Measurements from ENCODE around the gene GCKR.
A peak's percentile ranks its signal among the peaks of the same experiment; 100 is the strongest.

The GCKR gene, protein sequence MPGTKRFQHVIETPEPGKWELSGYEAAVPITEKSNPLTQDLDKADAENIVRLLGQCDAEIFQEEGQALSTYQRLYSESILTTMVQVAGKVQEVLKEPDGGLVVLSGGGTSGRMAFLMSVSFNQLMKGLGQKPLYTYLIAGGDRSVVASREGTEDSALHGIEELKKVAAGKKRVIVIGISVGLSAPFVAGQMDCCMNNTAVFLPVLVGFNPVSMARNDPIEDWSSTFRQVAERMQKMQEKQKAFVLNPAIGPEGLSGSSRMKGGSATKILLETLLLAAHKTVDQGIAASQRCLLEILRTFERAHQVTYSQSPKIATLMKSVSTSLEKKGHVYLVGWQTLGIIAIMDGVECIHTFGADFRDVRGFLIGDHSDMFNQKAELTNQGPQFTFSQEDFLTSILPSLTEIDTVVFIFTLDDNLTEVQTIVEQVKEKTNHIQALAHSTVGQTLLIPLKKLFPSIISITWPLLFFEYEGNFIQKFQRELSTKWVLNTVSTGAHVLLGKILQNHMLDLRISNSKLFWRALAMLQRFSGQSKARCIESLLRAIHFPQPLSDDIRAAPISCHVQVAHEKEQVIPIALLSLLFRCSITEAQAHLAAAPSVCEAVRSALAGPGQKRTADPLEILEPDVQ

DNA sequence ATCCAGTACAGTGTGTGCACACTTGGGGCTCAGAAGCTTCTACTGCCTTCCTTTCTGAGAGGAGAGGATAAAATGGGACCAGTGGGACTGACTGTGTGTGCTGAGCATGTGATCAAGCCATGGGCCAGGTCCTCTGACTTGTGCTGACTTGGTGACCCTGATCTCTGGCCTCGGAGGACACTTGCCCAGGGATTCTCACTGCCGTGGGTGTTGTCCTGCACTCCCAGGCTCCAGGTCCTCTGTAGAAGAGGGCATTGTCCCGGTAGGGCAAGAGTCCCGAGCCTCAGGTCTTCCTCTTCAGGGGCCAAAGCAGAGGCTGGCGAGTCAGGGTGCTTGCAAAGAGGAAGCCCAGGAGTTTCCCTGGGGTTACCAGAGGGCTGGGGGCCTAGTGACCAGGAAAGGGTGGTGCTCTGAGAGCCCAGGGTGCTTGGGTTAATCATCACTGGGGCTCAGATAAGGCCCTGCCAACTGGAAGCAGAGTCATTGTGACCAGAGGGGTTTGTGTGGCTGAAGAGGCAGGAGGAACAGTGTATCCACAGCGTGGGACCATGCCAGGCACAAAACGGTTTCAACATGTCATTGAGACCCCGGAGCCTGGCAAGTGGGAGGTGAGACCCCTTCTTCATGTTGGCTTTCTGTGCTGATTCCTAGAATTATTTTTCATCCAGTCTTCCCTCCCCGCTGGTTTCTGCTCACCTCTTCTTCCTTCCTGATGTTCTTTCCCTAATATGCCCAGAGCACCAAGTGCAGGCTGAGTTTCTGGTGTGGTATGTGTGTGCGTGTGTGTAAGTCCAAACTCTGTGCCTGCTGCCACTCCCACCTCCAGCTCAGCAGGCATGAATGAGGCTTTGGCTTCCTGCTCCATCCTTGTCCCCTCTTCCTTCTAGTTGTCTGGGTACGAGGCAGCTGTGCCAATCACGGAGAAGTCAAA, at the start of gene GCKR:
Gene GCKR (plus strand): TSS at position 483 of the 931 bp plus-strand sequence. CDS start 66 bp downstream, at position 549.
- DNase-seq (ENCODE audit: low read depth in 2 of 3, low spot score in 1 of 3), result no peak

- DNase-seq (ENCODE audit: low read depth in 2 of 3, low spot score in 1 of 3), result no peak
These were observed 48.3 kb upstream of the GCKR start for GRCh38 chr2:27448381-27448780.

GRCh38 chr2:27451095-27451494, 45.5 kb upstream of the GCKR start:
- DNase-seq (ENCODE audit: low read depth in 2 of 3, low spot score in 1 of 3), result no peak

DNA sequence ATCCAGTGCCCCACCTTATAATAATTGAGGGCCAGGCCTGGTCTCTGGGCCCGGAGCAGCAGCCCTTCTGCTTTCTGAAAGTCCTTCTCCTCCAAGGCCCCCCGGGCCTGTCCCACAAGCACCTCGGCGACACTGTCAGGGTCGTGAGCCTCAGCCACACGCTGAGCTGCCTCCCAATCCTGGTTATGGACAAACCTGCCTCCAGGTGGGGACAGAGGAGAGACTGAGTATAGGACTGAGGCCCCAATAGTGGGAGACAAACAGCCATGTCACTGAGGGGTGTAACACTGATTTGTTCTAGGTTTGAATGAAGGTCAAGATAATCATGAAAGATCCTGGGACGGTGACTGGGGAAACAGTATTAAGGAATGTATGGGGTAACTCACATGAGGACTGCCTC, 42.7 kb upstream of the GCKR start:
- no peak for DNase-seq (ENCODE audit: low read depth in 2 of 3, low spot score in 1 of 3)

DNA sequence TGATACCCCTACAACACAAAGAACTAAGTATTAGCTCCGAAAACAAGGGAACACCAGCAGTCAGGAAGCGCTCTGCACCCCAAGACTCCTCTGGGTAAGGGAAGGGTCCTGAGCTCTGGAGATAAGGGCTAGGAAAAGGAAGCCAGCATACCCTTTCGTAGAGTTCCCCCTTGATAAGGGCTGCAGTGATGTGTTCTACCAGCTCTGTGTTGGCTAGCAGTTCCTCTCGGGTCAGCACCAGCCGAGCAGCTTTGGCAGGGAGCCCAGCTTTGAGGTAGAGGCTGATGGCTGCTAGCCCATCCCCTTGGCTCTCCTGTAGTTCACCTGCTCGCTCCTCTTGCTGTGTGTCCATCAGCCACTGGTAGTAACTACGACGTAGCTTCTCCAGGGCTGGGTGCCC, 35.5 kb upstream of the GCKR start:
- no peak for DNase-seq (ENCODE audit: low read depth in 2 of 3, low spot score in 1 of 3)

- no peak for DNase-seq (ENCODE audit: low read depth in 2 of 3, low spot score in 1 of 3)
These were observed 32.2 kb upstream of the GCKR start for GRCh38 chr2:27464443-27464842.

DNA sequence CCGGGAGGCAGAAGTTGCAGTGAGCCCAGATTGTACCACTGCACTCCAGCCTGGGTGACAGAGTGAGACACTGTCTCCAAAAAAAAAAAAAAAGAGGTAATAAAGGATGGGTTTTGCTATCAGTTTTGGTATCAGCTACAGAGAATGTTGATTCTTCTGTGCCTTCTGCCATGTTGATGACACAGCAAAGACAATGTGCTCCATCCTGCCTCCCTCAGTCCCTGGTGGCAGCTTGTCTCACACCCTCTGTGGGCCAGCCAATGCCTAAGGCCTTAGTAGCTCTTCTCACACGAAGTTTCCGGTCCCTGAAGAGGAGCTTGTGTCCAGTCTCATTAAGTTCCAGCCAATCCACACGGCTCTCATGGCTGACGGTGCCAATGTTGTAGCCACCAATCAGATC, 24.7 kb upstream of the GCKR start:
- no peak for DNase-seq (ENCODE audit: low read depth in 2 of 3, low spot score in 1 of 3)

DNA sequence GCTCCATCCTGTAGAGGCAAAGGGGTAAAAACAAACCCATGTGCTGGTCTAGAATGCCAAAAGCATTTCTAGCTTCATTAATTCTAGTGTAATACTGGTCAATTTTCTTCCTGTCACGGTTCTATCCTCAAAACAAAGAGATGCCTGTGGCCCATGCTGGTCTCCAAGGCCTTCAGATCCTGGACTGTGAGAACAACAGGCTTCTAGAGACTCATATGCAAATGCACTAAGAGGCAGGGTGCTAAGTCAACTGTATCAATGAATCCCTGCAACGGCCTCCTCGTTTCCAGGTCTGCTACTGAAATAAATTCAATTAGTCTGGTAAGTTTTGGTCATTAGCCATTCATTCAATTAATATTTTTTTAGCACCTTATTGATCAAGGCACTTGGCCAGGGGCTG, 11.1 kb upstream of the GCKR start:
- DNase-seq (ENCODE audit: low read depth in 2 of 3, low spot score in 1 of 3), result no peak

GRCh38 chr2:27489118-27489497, 7.5 kb upstream of the GCKR start:
- DNase-seq (ENCODE audit: low read depth in 2 of 3, low spot score in 1 of 3), result no peak

GRCh38 chr2:27489498-27490397, 6.9 kb upstream of the GCKR start, which contains the start of gene IFT172:
Gene IFT172, minus strand, starts transcription at chr2:27489743. Its CDS starts 90 bp downstream, at chr2:27489653.
- peak; percentile 98 for DNase-seq (ENCODE audit: low read depth in 2 of 3, low spot score in 1 of 3)

DNA sequence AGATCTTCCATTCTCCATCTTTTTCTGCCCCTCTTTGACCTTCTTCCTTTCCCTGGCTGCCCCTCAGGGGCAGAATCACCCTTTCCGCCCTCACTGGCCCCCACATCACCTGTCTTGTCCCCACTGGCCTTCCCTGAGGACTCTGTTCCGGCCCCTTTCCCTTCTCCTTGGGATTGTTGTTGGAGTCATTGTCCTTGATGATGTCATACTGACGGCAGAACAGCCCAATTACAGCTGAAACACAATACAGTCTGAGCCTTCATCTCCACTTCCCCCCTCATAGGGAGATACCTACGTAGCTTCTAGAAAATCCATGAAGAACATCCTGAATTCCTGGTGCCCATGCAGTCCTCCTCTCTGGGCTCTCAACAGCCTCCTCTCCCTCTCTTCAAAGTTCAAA, 4.1 kb upstream of the GCKR start:
- DNase-seq (ENCODE audit: low read depth in 2 of 3, low spot score in 1 of 3), result no peak

DNA sequence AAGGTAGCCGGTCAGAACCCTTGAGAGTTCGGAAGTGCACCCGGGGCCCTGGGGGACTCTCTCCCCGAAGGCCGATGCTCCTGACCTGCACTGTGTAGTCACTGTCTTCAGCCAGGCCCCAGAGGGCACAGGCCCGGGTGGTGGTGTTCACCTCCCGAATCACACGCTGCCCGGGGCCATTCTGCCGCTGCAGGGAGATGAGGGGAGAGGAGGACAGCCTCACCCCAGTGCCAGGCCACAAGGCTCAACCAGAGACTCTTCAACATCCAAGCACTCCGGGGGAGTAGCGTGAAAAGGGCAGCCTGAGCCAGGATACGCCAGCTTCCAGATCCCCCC, 2.7 kb upstream of the GCKR start:
- DNase-seq (ENCODE audit: low read depth in 2 of 3, low spot score in 1 of 3), result no peak

DNA sequence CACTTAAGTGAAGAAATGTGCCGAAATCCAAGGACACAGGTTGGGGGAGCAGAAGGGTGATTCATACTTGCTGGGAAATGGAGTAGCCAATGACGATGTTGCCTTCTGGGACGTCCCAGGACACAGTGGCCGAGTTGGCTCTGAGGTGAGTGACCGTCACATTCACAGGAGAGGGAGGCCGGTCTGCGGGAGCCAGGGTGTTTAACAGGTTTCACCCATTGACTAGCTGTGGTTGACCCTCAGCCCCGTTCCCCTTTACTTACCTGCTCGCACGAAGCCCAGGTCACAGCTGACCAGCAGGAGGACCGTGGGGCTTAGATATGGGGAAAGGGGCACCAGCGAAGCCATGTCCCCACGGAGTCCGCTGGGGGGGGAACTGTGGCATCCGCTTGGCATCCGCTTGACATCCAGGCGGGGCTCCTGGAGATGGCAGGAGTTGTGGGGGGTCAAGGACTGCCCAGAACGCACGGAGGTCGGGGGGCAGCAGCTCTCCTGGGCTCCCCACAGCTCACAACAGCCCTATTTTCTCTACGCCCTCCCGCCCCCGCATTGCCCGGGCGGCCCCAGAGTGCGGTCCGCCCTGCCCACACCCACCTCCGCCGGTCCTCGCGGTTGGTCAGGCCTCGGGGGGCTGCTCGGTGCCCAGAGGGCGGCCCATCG, 2.2 kb upstream of the GCKR start:
- DNase-seq (ENCODE audit: low read depth in 2 of 3, low spot score in 1 of 3), result no peak

DNA sequence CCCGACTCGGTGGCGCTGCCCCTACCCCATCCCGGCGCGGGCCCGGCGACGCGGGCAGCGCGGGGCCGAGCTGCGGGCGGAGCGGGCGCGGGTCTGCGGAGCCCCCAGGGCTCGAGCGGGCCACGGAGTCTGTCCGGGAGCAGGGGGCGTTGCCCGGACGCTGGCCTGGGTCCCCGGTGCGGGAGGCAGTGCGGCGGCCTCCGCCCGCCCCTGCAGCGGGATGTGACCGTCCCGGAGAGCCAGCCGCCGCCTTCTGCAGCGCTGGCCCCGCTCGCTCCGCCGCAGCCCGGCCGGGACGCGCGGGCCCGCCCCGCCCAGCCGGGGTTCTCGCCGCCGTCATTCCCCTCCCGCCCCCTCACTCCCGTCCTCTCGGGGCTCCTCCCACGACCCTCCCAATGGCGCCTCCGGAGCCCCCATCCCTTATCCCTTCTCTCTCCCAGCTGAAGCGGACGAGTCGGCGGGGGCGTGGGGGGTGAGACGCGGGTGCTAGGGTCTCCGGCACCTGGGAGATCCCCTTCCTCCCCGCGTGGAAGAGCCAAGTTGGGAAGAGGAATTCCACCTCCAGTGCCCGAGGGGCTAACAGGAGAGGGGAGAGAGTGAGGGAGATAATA, 1.6 kb upstream of the GCKR start, which contains the start of gene FNDC4:
Gene FNDC4 (minus strand): TSS at position 257 of the 611 bp plus-strand sequence. CDS start 521 bp downstream, outside the sequence.
- no peak for DNase-seq (ENCODE audit: low read depth in 2 of 3, low spot score in 1 of 3)

DNA sequence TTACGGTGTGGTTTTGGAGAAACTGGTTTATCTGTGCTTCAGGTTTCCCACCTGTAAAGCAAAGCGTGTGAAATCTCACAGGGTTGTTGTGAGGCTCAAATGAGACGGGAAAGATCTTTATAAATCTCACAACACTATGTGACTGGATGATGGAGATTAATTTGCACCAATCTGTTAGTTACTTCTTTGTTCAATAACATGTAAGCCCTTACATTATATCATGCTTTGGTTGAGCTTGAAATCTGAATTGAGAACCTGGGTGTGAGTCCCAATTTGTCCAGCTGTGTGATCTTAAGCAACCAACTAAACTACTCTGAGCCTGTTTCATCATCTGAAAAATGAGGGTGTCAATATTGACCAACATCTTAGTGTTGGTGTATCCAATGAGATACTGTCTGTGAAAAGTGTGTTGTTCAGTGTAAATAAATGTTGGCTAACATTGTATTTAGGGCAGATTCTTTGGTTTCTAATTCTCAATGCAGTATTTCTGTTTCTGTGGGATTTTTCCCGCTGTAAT, 741 bp upstream of the GCKR start:
- DNase-seq (ENCODE audit: low read depth in 2 of 3, low spot score in 1 of 3), result no peak

DNA sequence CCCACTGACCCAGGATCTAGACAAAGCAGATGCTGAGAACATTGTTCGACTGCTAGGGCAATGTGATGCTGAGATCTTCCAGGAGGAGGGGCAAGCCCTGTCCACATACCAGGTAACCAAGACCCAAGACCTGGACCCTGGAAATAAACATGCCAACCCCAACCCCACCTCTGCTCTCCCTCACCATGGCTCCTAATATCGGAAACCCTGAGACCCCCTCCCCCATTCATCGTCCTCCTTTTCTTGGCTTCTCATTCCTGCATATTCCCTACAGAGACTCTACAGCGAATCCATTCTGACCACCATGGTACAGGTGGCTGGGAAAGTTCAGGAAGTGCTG, 619 bp downstream of the GCKR start:
- DNase-seq (ENCODE audit: low read depth in 2 of 3, low spot score in 1 of 3), result no peak

DNA sequence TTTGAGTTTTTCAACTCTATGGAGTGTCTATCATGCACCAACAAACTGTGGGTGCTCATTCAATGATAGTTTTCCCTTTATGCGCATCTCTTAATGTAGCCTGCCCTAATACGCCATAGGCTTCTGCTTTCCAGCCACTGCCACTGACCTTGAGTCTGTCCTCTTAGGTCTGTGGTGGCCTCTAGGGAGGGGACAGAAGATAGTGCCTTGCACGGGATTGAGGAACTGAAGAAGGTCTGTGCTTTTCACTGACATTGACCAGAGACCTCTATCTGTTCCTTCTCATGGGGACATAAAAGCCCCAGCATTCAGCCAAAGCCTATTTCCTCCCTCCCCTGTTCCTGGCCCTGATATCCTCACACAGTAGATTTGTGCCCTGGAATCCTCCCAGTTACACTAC, 2.3 kb downstream of the GCKR start:
- no peak for DNase-seq (ENCODE audit: low read depth in 2 of 3, low spot score in 1 of 3)

DNA sequence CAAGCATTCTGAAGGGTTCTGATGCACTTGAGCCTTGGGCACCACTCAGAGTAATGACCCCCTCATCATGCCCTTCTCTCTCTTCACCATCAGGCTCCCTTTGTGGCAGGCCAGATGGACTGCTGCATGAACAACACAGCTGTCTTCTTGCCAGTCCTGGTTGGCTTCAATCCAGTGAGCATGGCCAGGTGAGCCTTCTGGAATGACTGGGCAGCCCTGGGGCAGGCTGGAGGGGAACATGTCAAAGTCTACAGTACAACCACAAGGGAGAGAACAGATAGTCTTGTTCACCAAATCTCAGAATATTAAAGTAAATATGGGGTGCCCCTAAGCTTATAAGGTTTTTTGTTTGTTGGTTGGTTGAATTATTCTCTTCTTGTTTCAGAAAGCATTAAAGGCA, 4.4 kb downstream of the GCKR start:
- no peak for DNase-seq (ENCODE audit: low read depth in 2 of 3, low spot score in 1 of 3)

DNA sequence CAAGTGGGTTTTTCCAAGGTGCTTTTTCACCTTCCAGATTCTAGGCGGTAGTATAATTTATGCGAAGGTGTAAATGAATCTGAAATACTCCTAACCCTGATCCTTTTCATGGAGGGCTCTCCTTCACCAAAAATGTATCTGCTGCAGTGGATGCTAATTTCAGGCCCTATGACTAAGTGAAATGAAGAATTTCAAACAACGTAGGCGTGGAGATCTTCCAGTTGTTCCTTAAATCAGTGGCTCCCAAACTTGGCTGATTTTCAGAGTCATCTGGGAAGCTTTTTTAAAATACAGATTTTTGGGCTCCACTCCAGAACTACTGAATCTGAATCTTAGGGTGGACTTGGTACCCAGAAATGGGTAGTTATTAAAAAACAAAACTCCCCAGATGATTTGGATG, 5.5 kb downstream of the GCKR start:
- DNase-seq (ENCODE audit: low read depth in 2 of 3, low spot score in 1 of 3), result no peak

GRCh38 chr2:27506587-27506986, 9.9 kb downstream of the GCKR start:
- DNase-seq (ENCODE audit: low read depth in 2 of 3, low spot score in 1 of 3), result no peak

Data from stimulated activated CD4-positive, alpha-beta T cell treated with anti-CD3 and anti-CD28 coated beads, Interleukin-12 subunit alpha, Interleukin-12 subunit beta, amount 100 ng/mL, for 48 hours (primary cell).